ENCODE results near the gene VEGFD.
"Not testable (repeated sequence)": the region's sequence is repeated elsewhere in the genome, so short reads cannot be mapped to it uniquely, and the experiment has no call there.

VEGFD gene

DNA sequence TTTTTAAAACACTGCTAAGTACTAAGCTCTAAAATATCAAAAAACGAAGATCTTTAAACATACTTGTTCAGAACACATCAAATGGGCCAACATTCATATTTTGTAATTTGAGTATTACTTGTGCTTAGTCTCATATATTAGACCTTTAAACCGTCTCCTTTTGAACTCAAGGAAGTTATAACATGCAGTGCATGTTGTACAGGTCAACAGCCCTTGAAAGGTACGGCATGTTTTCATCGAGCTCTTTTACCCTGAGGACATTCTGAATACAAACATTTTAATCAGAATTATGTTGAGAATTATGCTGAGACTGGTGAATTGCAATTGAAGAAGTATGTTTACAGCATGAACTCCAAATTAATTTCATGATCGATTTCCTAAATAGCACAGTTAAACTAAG is 61.7 kb downstream of the VEGFD start:
- Histone ChIP-seq H3K27me3 (ENCODE audit: control insufficient read depth, insufficient read depth, low read length) (no peaks in the 10 kb centered on the region), H3K4me1 (ENCODE audit: control insufficient read depth, insufficient read depth, low read length) (no peaks in the 10 kb centered on the region), H3K4me3 (ENCODE audit: low read length) (no peak overlapping the region), H3K9ac (ENCODE audit: low read length) (no peak overlapping the region), H3K36me3 (ENCODE audit: control insufficient read depth, insufficient read depth, low read length) (no peaks in the 10 kb centered on the region), H3K9me3 (ENCODE audit: control insufficient read depth, low read length) (no peaks in the 10 kb centered on the region)

- H3K27me3 ChIP-seq (ENCODE audit: control insufficient read depth, insufficient read depth, low read length), result no peaks in the 10 kb centered on the region
- no peak overlapping the region for H3K9ac ChIP-seq (ENCODE audit: low read length)
- H3K9me3 ChIP-seq (ENCODE audit: control insufficient read depth, low read length), result no peaks in the 10 kb centered on the region
- H3K4me1 ChIP-seq (ENCODE audit: control insufficient read depth, insufficient read depth, low read length), result no peaks in the 10 kb centered on the region
- no peaks in the 10 kb centered on the region for H3K36me3 ChIP-seq (ENCODE audit: control insufficient read depth, insufficient read depth, low read length)
- no peak overlapping the region for H3K4me3 ChIP-seq (ENCODE audit: low read length)
Observed at GRCh38 chrX:15322072-15322471, 62.1 kb downstream of the VEGFD start.

DNA sequence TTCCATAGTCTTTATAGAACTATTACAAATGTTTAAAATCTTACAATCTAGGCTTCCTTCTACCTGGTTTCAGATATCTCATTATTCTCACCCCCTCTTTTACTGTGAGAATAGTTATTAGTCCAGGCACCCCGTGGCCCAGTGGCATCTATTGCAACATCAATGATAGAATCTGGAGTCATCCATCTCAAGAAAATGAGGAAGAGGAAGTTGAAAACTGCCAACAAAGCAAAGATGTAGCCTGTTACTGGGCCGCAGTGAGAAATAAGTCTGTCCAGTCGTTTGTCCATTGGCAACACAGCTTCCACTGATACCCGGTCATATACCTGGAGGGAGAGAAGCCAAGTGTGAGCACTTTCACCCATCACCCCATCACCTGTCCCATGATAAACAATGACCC is 62.8 kb downstream of the VEGFD start:
- Histone ChIP-seq H3K27me3 (ENCODE audit: control insufficient read depth, insufficient read depth, low read length) (no peaks in the 10 kb centered on the region), H3K4me1 (ENCODE audit: control insufficient read depth, insufficient read depth, low read length) (no peaks in the 10 kb centered on the region), H3K9me3 (ENCODE audit: control insufficient read depth, low read length) (no peaks in the 10 kb centered on the region), H3K36me3 (ENCODE audit: control insufficient read depth, insufficient read depth, low read length) (no peaks in the 10 kb centered on the region), H3K4me3 (ENCODE audit: low read length) (no peak overlapping the region), H3K9ac (ENCODE audit: low read length) (no peak overlapping the region)

DNA sequence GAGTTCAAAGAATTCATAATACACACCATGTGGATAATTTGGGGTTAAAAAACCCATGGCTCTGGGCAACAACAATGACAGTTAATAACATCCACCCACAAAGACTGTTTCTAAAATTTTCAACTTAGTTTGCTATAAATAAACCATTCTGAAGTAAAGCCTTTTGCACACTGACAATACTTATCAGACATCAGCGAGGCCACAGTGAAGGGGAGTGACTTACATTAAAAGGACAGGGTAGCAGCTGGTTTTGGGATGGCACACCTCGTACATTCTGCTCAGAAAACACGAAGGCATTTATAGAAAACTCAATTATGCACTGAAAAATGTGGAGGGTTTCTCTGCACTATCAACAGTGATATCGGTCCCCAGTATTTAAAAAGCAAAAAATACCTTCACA is 63.9 kb downstream of the VEGFD start:
- Histone ChIP-seq H3K4me1 (ENCODE audit: control insufficient read depth, insufficient read depth, low read length) (no peaks in the 10 kb centered on the region), H3K4me3 (ENCODE audit: low read length) (no peak overlapping the region), H3K9ac (ENCODE audit: low read length) (no peak overlapping the region), H3K9me3 (ENCODE audit: control insufficient read depth, low read length) (no peaks in the 10 kb centered on the region), H3K27me3 (ENCODE audit: control insufficient read depth, insufficient read depth, low read length) (no peaks in the 10 kb centered on the region), H3K36me3 (ENCODE audit: control insufficient read depth, insufficient read depth, low read length) (no peaks in the 10 kb centered on the region)

- Histone ChIP-seq H3K4me3 (ENCODE audit: low read length) (no peak overlapping the region), H3K27me3 (ENCODE audit: control insufficient read depth, insufficient read depth, low read length) (no peaks in the 10 kb centered on the region), H3K4me1 (ENCODE audit: control insufficient read depth, insufficient read depth, low read length) (no peaks in the 10 kb centered on the region), H3K36me3 (ENCODE audit: control insufficient read depth, insufficient read depth, low read length) (no peaks in the 10 kb centered on the region), H3K9me3 (ENCODE audit: control insufficient read depth, low read length) (no peaks in the 10 kb centered on the region), H3K9ac (ENCODE audit: low read length) (no peak overlapping the region)
Observed at GRCh38 chrX:15319075-15319474, 65.1 kb downstream of the VEGFD start.

DNA sequence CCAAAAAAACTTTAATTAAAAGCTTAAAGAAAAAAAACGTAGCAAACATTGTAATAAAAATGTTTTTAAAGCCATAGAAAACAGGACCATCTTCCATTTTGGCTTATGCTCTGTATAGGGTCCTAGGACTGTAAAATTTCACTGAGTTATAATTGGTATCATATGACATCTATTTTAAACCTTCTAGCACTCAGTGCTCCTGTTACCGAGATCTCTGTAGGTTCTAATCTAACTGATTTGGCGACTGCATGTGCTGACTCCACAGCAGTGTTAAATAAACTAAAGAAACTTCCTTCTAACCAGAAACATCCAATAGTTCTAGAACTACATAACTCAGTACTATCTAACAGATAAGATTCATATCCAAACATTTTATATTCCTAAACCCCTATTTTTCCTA is 68.7 kb downstream of the VEGFD start, which contains the start of gene ASB11:
Gene ASB11 (minus strand): TSS at position 132 of the 400 bp plus-strand sequence. CDS start 35 bp downstream, at position 97.
- H3K4me1 ChIP-seq (ENCODE audit: control insufficient read depth, insufficient read depth, low read length), result no peaks in the 10 kb centered on the region
- no peak within 1 kb of the TSS for H3K4me3 ChIP-seq (ENCODE audit: low read length)
- no peaks in the 10 kb centered on the region for H3K9me3 ChIP-seq (ENCODE audit: control insufficient read depth, low read length)
- peaks cover 4% of the 10 kb centered on the region for H3K27me3 ChIP-seq (ENCODE audit: control insufficient read depth, insufficient read depth, low read length)
- no peak within 1 kb of the TSS for H3K9ac ChIP-seq (ENCODE audit: low read length)
- H3K36me3 ChIP-seq (ENCODE audit: control insufficient read depth, insufficient read depth, low read length), result no peaks in the 10 kb centered on the region

DNA sequence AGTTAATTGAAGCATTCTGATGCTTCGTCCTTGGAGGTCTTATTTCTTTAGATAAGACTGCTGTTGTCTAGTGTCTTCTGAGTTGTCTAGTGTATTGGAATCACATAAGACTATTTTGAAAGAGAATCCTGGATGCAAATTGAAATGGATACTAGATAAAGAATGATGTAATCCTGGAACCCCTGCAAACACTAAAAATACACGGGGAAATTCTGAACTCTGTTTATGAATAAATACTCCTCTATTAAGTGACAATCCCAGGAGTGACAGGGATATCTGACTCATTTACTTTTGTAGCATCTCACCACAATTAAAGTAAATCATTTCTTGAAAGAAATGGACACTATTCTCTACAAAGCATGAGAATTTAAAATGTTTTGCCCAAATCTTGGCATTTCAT is 69.7 kb downstream of the VEGFD start:
- Histone ChIP-seq H3K4me3 (ENCODE audit: low read length) (no peak overlapping the region), H3K36me3 (ENCODE audit: control insufficient read depth, insufficient read depth, low read length) (no peaks in the 10 kb centered on the region), H3K9ac (ENCODE audit: low read length) (no peak overlapping the region), H3K9me3 (ENCODE audit: control insufficient read depth, low read length) (no peaks in the 10 kb centered on the region), H3K27me3 (ENCODE audit: control insufficient read depth, insufficient read depth, low read length) (peaks cover 4% of the 10 kb centered on the region), H3K4me1 (ENCODE audit: control insufficient read depth, insufficient read depth, low read length) (no peaks in the 10 kb centered on the region)

GRCh38 chrX:15311119-15311518 is 73.1 kb downstream of the VEGFD start:
- Histone ChIP-seq H3K4me3 (ENCODE audit: low read length) (no peak overlapping the region), H3K9ac (ENCODE audit: low read length) (no peak overlapping the region), H3K27me3 (ENCODE audit: control insufficient read depth, insufficient read depth, low read length) (peaks cover 4% of the 10 kb centered on the region), H3K4me1 (ENCODE audit: control insufficient read depth, insufficient read depth, low read length) (no peaks in the 10 kb centered on the region), H3K36me3 (ENCODE audit: control insufficient read depth, insufficient read depth, low read length) (no peaks in the 10 kb centered on the region), H3K9me3 (ENCODE audit: control insufficient read depth, low read length) (no peaks in the 10 kb centered on the region)

- H3K4me1 ChIP-seq (ENCODE audit: control insufficient read depth, insufficient read depth, low read length), result no peaks in the 10 kb centered on the region
- H3K36me3 ChIP-seq (ENCODE audit: control insufficient read depth, insufficient read depth, low read length), result no peaks in the 10 kb centered on the region
- no peaks in the 10 kb centered on the region for H3K9me3 ChIP-seq (ENCODE audit: control insufficient read depth, low read length)
- H3K9ac ChIP-seq (ENCODE audit: low read length), result no peak overlapping the region
- peaks cover 4% of the 10 kb centered on the region for H3K27me3 ChIP-seq (ENCODE audit: control insufficient read depth, insufficient read depth, low read length)
- no peak overlapping the region for H3K4me3 ChIP-seq (ENCODE audit: low read length)
Observed at GRCh38 chrX:15310117-15310516, 74.1 kb downstream of the VEGFD start.

DNA sequence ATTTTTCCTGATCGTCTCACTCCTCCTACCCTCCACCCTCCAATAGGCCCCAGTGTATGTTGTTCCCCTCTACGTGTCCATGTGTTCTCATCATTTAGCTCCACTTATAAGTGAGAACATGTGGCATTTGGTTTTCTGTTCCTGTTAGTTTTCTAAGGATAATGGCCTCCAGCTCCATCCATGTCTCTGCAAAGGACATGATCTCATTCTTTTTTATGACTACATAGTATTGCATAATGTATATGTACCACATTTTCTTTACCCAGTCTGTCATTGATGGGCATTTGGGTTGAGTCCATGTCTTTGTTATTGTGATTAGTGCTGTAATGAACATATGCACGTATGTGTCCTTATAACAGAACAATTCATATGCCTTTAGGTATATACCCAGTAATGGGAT is 78.3 kb downstream of the VEGFD start:
- H3K4me3 ChIP-seq (ENCODE audit: low read length); H3K27me3 ChIP-seq (ENCODE audit: control insufficient read depth, insufficient read depth, low read length): not testable (repeated sequence)

GRCh38 chrX:15301924-15302323 is 82.3 kb downstream of the VEGFD start:
- Histone ChIP-seq H3K4me1 (ENCODE audit: control insufficient read depth, insufficient read depth, low read length) (no peaks in the 10 kb centered on the region), H3K36me3 (ENCODE audit: control insufficient read depth, insufficient read depth, low read length) (no peaks in the 10 kb centered on the region), H3K9ac (ENCODE audit: low read length) (no peak overlapping the region), H3K9me3 (ENCODE audit: control insufficient read depth, low read length) (no peaks in the 10 kb centered on the region), H3K27me3 (ENCODE audit: control insufficient read depth, insufficient read depth, low read length) (peaks cover 8% of the 10 kb centered on the region), H3K4me3 (ENCODE audit: low read length) (no peak overlapping the region)

More for the DNA sequence above, 78.3 kb downstream of the VEGFD start:
- H3K4me1 ChIP-seq (ENCODE audit: control insufficient read depth, insufficient read depth, low read length); H3K9me3 ChIP-seq (ENCODE audit: control insufficient read depth, low read length); H3K9ac ChIP-seq (ENCODE audit: low read length); H3K36me3 ChIP-seq (ENCODE audit: control insufficient read depth, insufficient read depth, low read length): not testable (repeated sequence)

- Histone ChIP-seq H3K4me3 (ENCODE audit: low read length) (no peak overlapping the region), H3K36me3 (ENCODE audit: control insufficient read depth, insufficient read depth, low read length) (no peaks in the 10 kb centered on the region), H3K27me3 (ENCODE audit: control insufficient read depth, insufficient read depth, low read length) (peaks cover 8% of the 10 kb centered on the region), H3K9me3 (ENCODE audit: control insufficient read depth, low read length) (no peaks in the 10 kb centered on the region), H3K9ac (ENCODE audit: low read length) (no peak overlapping the region), H3K4me1 (ENCODE audit: control insufficient read depth, insufficient read depth, low read length) (no peaks in the 10 kb centered on the region)
Observed at GRCh38 chrX:15299941-15300851, 84.0 kb downstream of the VEGFD start.
